Keratinocyte (primary cell): Measurements from ENCODE around the gene RANBP3L.

ENCODE experiments used
- EZH2 ChIP-seq: IDR thresholded peaks from one replicate; pipeline ENCODE4 v1.6.1; 2012; ENCODE audit warnings: inconsistent platforms, mild to moderate bottlenecking, low read length, moderate library complexity
- TF ChIP-seq, protein P1 (sequence below), 3 experiments: IDR thresholded peaks in 1 of 3; conservative IDR thresholded peaks in 1 of 3; optimal IDR thresholded peaks in 1 of 3; 2 replicates in 2 of 3; 3 replicates in 1 of 3; pipeline versions ENCODE3 to v1.5.1; 2011; ENCODE audit warnings: low read length in 3 of 3, mild to moderate bottlenecking in 3 of 3, moderate library complexity in 2 of 3, control low read depth in 1 of 3, inconsistent platforms in 1 of 3; ENCODE audit not compliant: insufficient read depth in 2 of 3; ENCODE audit errors: extremely low read depth in 1 of 3

GRCh38 chr5:36334315-36334714, 32.6 kb upstream of the RANBP3L start:
- TF ChIP-seq, protein P1, sequence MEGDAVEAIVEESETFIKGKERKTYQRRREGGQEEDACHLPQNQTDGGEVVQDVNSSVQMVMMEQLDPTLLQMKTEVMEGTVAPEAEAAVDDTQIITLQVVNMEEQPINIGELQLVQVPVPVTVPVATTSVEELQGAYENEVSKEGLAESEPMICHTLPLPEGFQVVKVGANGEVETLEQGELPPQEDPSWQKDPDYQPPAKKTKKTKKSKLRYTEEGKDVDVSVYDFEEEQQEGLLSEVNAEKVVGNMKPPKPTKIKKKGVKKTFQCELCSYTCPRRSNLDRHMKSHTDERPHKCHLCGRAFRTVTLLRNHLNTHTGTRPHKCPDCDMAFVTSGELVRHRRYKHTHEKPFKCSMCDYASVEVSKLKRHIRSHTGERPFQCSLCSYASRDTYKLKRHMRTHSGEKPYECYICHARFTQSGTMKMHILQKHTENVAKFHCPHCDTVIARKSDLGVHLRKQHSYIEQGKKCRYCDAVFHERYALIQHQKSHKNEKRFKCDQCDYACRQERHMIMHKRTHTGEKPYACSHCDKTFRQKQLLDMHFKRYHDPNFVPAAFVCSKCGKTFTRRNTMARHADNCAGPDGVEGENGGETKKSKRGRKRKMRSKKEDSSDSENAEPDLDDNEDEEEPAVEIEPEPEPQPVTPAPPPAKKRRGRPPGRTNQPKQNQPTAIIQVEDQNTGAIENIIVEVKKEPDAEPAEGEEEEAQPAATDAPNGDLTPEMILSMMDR (optimal IDR thresholded peaks at IDR 0.05 in 1 of 3, IDR thresholded peaks at IDR 0.05 in 1 of 3, conservative IDR thresholded peaks at IDR 0.05 in 1 of 3; ENCODE audit: extremely low read depth in 1 of 3, insufficient read depth in 2 of 3, low read length in 3 of 3), result no peak
- TF ChIP-seq EZH2, result no peak
